HG03175 (cell line): Measurements from ENCODE around the gene LIME1.

ENCODE experiments used
- ATAC-seq: cut with Tn5 transposase; IDR thresholded peaks from one replicate; pipeline ENCODE4 v1.9.1; 2021; ENCODE audit warnings: mild to moderate bottlenecking, moderate library complexity; ENCODE audit not compliant: unreplicated experiment

The LIME1 gene

DNA sequence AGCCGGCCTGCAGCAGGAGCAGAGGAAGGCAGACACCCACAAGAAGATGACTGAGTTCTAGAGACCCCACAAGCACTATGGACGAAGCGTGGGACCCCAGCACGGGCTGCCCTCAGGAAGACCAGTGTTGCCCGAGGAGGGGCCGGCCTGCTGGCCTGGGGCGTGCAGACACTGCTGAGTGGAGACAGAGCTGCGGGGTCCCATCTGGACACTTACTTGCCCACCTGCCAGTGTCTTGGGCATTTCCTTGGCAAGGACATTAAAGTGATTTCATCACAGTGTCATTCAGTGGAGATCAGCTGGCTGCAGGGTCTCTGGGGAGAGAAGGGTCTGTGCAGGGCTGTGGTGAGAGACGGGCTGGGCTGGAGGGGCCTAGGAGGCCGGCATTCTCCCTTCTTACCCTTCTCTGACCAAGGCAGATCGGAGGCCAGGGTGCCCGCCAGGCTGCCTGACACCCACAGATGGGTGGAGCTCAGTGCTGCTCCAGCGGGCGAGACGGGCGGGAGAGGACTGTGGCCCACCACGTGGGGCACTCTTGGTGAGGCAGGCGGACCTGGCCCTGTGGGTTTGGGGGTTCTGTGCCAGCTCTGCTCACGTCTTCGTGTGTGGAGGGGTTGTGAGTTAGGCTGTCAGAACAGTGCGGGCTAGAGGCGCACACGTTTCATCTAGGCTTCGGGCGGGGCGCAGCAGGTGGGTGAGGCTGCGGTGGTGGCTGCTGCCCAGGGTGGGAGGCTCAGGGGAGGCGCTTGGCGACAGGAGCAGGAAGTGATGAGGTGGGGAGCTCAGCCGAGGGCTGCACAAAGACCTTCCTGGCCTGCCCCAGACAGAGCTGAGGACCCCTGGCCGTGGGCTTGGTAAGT, at the start of gene LIME1:
Gene LIME1 (plus strand): TSS at position 806 of the 860 bp plus-strand sequence. CDS start 886 bp downstream, outside the sequence.
- no peak for ATAC-seq

- ATAC-seq, result no peak
Measured at GRCh38 chr20:63687419-63688178, 48.9 kb upstream of the LIME1 start.

DNA sequence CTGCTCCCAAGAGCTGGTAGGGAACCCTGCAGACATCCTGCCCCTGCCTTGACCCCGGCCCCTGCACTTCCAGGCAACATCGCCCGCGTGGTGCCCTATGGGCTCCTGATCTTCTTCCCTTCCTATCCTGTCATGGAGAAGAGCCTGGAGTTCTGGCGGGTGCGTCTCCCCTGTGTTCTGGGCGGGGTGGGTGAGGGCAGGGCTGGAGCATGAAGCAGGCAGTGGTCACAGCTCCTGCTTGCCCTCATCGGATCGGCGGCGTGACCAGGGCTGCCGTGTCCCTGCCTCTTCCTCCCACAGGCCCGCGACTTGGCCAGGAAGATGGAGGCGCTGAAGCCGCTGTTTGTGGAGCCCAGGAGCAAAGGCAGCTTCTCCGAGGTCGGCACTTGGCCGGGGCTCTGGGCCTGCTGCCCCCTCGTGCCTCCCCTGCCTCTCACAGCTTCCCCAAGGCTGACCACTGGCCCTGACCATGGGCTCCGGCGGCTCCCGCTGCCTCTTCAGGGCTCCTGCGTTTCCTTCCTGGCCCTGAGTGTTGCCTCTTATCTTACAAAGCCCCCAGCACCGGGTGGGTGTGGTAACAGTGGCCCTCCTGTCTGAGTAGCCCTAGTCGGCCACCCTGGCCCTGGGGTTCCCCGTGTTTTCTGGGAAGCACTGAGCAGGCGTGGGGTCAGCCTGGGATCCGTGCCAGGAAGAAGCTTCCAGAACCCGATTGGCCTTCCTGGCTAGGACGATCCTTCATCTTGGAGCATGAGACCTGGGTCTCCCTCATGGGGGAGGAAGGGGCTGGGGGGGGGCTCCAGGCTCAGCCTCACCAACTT, 48.0 kb upstream of the LIME1 start:
- no peak for ATAC-seq

DNA sequence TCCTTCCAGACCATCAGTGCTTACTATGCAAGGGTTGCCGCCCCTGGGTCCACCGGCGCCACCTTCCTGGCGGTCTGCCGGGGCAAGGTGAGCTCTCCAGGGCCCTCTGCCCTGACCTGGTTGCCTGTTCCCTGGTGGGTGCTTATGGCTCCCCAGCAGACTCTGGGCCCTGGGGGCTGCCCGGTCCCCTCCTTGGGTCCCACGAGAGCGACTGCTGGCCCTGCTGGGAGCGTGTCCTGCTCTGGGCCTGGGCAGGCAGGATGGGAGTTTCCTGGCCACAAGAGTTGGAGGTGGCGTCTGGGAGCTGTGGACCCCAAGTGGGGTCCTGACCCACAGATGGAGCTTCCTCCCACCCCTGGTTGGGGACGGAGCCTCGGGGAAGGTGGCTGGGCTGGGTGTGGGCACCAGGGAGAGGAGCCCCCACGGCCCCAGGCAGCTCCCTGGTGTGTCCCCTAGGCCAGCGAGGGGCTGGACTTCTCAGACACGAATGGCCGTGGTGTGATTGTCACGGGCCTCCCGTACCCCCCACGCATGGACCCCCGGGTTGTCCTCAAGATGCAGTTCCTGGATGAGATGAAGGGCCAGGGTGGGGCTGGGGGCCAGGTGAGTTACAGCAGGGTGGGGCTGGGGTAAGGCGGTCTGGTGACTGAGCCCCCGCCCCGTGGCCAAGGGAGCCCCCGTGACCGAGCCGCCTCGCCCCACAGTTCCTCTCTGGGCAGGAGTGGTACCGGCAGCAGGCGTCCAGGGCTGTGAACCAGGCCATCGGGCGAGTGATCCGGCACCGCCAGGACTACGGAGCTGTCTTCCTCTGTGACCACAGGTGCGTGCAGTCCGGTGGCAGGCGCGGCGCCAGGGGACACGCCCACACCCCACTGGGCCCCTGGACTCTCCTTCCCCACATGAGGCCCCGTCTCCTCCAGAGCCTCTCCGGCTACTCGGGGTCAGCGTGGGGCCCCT, 47.1 kb upstream of the LIME1 start:
- ATAC-seq, result no peak

DNA sequence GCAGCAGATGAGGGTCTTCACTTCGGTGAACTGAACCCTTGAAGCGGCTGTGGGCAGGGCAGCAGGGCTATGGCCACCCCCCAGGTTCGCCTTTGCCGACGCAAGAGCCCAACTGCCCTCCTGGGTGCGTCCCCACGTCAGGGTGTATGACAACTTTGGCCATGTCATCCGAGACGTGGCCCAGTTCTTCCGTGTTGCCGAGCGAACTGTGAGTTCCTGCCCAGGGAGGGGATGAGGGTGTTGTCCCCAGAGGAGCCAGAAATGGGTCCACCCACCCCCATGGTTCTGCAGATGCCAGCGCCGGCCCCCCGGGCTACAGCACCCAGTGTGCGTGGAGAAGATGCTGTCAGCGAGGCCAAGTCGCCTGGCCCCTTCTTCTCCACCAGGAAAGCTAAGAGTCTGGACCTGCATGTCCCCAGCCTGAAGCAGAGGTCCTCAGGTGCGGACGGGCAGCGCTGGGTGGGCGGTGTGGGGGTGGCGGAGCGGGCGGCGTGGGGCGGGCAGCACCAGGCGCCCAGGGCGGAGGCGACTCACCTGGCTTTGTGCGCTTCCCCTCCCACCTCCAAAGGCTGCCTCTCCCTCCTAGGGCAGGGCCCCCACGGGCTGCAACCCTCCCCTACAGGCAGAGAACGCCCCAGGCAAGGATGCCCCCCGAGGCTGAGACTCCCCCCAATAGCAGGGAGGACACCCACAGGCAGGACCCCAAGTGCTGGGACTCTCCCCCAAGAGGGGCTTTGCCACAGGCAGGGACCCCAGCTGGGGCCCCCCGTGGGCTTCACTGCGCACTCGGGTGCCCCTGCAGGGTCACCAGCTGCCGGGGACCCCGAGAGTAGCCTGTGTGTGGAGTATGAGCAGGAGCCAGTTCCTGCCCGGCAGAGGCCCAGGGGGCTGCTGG, 46.2 kb upstream of the LIME1 start:
- no peak for ATAC-seq

- ATAC-seq, result no peak
Measured at GRCh38 chr20:63690898-63691710, 45.4 kb upstream of the LIME1 start.

DNA sequence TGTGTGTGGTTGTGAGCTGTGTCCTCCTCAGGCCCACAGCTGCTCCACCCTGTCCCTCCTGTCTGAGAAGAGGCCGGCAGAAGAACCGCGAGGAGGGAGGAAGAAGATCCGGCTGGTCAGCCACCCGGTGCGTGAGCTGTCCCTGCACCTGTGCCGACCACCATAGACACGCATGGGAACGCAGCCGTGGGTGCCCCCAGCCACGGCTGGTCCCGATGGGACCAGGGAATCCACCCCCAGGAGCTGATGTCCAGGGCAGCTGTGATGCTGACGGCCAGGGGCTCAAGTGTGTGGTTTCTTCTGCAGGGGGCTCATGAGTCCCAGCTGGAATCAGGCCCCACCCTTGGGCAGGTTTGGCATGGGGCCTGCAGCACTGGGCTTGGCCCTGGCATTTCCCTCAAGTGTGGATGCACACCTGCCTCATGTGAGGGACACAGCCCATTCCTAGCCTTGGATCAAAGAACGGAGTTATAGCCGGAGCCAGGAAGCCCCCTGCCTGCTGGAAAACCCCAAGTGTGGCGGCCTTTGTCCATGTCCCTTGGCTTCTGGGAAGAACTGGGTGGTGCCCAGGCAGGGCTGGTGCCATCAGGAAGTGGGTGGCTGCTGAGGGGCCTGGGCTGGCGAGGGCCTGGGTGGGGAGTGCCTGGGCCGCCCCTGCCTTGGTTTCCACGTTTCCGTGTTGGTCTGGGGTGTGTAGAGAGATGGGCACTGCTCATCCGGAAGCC, 44.6 kb upstream of the LIME1 start:
- ATAC-seq, result no peak

GRCh38 chr20:63692436-63693082, 43.9 kb upstream of the LIME1 start:
- ATAC-seq, result no peak

DNA sequence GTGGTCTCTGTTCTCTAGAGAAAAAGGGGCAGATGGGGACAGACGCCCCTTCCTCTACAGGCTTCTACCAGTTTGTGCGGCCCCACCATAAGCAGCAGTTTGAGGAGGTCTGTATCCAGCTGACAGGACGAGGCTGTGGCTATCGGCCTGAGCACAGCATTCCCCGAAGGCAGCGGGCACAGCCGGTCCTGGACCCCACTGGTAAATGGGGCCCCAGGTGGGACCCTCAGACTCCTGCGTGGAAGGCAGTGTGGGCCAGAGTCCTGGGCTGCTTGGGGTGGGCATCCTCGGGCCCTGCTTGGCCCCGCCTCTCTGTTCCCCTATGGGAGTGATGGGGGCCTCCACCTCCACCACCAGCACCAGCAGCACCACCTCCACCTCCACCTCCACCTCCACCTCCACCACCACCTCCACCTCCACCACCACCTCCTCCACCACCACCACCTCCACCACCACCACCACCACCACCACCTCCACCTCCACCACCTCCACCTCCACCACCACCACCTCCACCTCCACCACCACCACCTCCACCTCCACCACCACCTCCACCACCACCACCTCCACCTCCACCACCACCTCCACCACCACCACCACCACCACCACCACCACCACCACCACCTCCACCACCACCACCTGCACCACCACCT, 43.3 kb upstream of the LIME1 start:
- no peak for ATAC-seq

DNA sequence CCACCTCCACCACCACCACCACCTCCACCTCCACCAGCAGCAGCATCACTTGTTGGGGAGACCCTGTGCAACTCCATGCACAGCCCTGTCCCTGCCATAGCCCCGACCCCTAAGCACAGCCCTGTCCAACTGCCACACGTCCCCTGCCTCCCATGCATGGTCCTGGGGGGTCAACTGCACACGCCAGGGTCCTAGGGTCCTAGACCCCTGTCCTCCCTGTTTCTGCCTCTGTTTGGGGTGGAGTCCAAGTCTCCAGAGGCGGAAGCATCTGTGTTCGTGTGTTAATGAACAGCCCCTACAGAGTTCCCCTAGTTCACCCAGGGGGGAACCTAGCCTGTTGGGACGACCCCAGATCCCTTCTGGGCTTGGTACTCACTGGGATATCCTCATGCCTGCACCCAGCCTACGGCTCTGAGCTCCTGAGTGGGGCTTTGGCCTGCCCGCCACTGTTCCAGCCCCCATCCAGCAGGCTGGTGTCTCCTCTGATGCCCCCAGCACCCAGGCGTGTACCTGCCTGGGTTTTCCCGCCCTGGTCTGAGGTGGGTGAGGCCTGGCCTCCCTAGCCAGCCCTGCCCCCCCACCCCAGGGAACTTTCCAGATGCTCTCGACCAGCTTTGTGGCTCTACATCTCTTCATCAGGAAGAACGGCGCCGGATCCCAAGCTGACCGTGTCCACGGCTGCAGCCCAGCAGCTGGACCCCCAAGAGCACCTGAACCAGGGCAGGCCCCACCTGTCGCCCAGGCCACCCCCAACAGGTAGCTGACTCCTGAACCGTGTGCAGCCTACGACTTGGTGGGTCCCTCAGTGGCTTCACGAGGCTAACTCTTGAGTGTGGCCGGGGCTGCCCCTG, 42.5 kb upstream of the LIME1 start:
- no peak for ATAC-seq

GRCh38 chr20:63694584-63695423, 41.7 kb upstream of the LIME1 start:
- no peak for ATAC-seq

DNA sequence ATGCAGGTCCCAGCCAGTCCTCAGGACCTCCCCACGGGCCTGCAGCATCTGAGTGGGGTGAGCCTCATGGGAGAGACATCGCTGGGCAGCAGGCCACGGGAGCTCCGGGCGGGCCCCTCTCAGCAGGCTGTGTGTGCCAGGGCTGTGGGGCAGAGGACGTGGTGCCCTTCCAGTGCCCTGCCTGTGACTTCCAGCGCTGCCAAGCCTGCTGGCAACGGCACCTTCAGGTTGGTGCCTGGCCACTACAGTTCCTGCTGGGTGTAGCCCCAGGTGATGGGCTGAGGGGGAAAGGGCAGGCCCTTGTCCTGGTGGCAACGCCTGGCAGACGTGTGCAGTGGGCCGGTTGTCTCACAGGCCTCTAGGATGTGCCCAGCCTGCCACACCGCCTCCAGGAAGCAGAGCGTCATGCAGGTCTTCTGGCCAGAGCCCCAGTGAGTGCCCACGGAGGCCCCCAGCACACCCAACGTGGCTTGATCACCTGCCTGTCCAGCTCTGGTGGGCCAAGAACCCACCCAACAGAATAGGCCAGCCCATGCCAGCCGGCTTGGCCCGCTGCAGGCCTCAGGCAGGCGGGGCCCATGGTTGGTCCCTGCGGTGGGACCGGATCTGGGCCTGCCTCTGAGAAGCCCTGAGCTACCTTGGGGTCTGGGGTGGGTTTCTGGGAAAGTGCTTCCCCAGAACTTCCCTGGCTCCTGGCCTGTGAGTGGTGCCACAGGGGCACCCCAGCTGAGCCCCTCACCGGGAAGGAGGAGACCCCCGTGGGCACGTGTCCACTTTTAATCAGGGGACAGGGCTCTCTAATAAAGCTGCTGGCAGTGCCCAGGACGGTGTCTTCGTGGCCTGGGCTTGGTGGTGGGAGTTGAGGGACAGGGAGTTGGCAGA, 40.8 kb upstream of the LIME1 start:
- no peak for ATAC-seq

GRCh38 chr20:63696306-63696627, 40.2 kb upstream of the LIME1 start:
- ATAC-seq, result no peak
